ENCODE measurements around the gene MUC2. TPM values are rescaled to one million over a fixed set of nuclear protein-coding genes. Genes with fewer than 3 reads are reported as not detected.

Gene MUC2
- total RNA-seq (2014; rRNA removed; shearing (Covaris generic)): 0.03 and 0.04 TPM in 2 replicates

GRCh38 chr11:1074244-1075221 is at the start of gene MUC2:
Gene MUC2, plus strand, starts transcription at chr11:1074874.

GRCh38 chr11:1036303-1036923 is 38.3 kb upstream of the MUC2 start, which contains the start of gene MUC6:
Gene MUC6, minus strand, starts transcription at chr11:1036718. Its CDS starts 63 bp downstream, at chr11:1036655.

Other genes with a start within 250 kb of the MUC2 start
- 0.04 and 0.11 TPM in 2 replicates for gene CRACR2B, start 247.0 kb upstream of the MUC2 start, total RNA-seq (2014; rRNA removed; shearing (Covaris generic))
- gene CD151, start 241.9 kb upstream of the MUC2 start, total RNA-seq (2014; rRNA removed; shearing (Covaris generic)): 225 and 229 TPM in 2 replicates
- gene POLR2L, start 232.3 kb upstream of the MUC2 start, total RNA-seq (2014; rRNA removed; shearing (Covaris generic)): 380 and 388 TPM in 2 replicates
- 130 and 143 TPM in 2 replicates for gene TSPAN4, start 232.0 kb upstream of the MUC2 start, total RNA-seq (2014; rRNA removed; shearing (Covaris generic))
- 29.1 and 33.9 TPM in 2 replicates for gene CHID1, start 164.1 kb upstream of the MUC2 start, total RNA-seq (2014; rRNA removed; shearing (Covaris generic))
- gene AP2A2, start 149.0 kb upstream of the MUC2 start, total RNA-seq (2014; rRNA removed; shearing (Covaris generic)): 15.7 and 17.7 TPM in 2 replicates
- gene MUC6, start 38.2 kb upstream of the MUC2 start, total RNA-seq (2014; rRNA removed; shearing (Covaris generic)): 0.08 TPM in 1 of 2 replicates, not detected in the other
- gene MUC5AC, start 83.1 kb downstream of the MUC2 start, total RNA-seq (2014; rRNA removed; shearing (Covaris generic)): under 0.01 and 0.08 TPM in 2 replicates
- gene MUC5B, start 148.2 kb downstream of the MUC2 start, total RNA-seq (2014; rRNA removed; shearing (Covaris generic)): 7.2 and 8.6 TPM in 2 replicates
- 16.1 and 24.4 TPM in 2 replicates for gene TOLLIP, start 234.8 kb downstream of the MUC2 start, total RNA-seq (2014; rRNA removed; shearing (Covaris generic))